A673 (cell line): ENCODE data around the gene C2orf68.
"Not testable (repeated sequence)": the region's sequence is repeated elsewhere in the genome, so short reads cannot be mapped to it uniquely, and the experiment has no call there.

Experiments used
- EZH2 ChIP-seq: fragments of 200-600 bp; sonication (generic); IDR thresholded peaks from 2 replicates; pipeline ENCODE4 v1.6.1; 2017; ENCODE audit warnings: borderline replicate concordance, low read depth, mild to moderate bottlenecking, mixed read lengths, antibody characterized with exemption, low read length; ENCODE audit not compliant: poor library complexity, severe bottlenecking
- TF ChIP-seq, protein P1 (sequence below): fragments of 300-800, 200-600 bp; sonication (generic); conservative IDR thresholded peaks from 2 replicates; pipeline ENCODE4 v1.5.1; 2017; ENCODE audit warnings: low read depth, mild to moderate bottlenecking, antibody characterized with exemption, low read length, moderate library complexity, mixed read lengths

DNA sequence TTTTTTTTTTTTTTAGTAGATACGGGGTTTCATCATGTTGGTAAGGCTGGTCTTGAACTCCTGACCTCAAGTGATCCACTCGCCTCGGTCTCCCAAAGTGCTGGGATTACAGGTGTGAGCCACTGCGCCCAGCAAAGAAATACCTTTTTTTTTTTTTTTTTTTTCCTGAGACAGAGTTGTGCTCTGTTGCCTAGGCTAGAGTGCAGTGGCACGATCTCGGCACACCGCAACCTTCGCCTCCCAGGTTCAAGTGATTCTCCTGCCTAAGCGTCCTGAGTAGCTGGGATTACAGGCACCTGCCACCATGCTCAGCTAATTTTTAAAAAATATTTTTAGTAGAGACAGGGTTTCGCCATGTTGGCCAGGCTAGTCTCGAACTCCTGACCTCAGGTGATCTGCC is 48.4 kb upstream of the C2orf68 start:
- TF ChIP-seq, protein P1, sequence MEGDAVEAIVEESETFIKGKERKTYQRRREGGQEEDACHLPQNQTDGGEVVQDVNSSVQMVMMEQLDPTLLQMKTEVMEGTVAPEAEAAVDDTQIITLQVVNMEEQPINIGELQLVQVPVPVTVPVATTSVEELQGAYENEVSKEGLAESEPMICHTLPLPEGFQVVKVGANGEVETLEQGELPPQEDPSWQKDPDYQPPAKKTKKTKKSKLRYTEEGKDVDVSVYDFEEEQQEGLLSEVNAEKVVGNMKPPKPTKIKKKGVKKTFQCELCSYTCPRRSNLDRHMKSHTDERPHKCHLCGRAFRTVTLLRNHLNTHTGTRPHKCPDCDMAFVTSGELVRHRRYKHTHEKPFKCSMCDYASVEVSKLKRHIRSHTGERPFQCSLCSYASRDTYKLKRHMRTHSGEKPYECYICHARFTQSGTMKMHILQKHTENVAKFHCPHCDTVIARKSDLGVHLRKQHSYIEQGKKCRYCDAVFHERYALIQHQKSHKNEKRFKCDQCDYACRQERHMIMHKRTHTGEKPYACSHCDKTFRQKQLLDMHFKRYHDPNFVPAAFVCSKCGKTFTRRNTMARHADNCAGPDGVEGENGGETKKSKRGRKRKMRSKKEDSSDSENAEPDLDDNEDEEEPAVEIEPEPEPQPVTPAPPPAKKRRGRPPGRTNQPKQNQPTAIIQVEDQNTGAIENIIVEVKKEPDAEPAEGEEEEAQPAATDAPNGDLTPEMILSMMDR: not testable (repeated sequence)
- TF ChIP-seq EZH2: not testable (repeated sequence)
